Kidney epithelial cell (primary cell): ENCODE measurements around the gene RHBDD2. TPM values are rescaled to one million over a fixed set of nuclear protein-coding genes. Genes with fewer than 3 reads are reported as not detected.
A peak's percentile ranks its signal among the peaks of the same experiment; 100 is the strongest.

ENCODE experiments used
- DNase-seq: peaks from one replicate; pipeline ENCODE4 v3.0.0-alpha.2; 2010; ENCODE audit warnings: low read depth
- H3K27me3 ChIP-seq: 2 replicates; pipeline ENCODE4 v1.6.0; 2011; ENCODE audit warnings: low read length; ENCODE audit not compliant: control insufficient read depth, insufficient read depth
- H3K36me3 ChIP-seq: 2 replicates; pipeline ENCODE4 v1.5.1; 2011; ENCODE audit warnings: low read length; ENCODE audit not compliant: control insufficient read depth, insufficient read depth
- H3K4me3 ChIP-seq: 2 replicates; pipeline ENCODE4 v1.5.1; 2011; ENCODE audit warnings: low read depth, mild to moderate bottlenecking, control low read depth, low read length
- total RNA-seq: library from RNA; depleted of rRNA; stranded (reverse); fragments of >200 nt; gene quantifications from 2 replicates; pipeline ENCODE4 v1.2.3, GENCODE V29; 2015
- TF ChIP-seq, protein P1 (sequence below): IDR thresholded peaks from 2 replicates; pipeline ENCODE4 v1.5.1; 2011; ENCODE audit warnings: mild to moderate bottlenecking, moderate library complexity, low read length, control low read depth, inconsistent platforms; ENCODE audit not compliant: insufficient read depth, poor library complexity, severe bottlenecking

The RHBDD2 gene
- total RNA-seq, 1 donor from 2014 or later: 60.0 TPM

- H3K27me3 ChIP-seq: no peaks in the 10 kb centered on the region
- H3K4me3 ChIP-seq: no peak overlapping the region
- TF ChIP-seq, protein P1, sequence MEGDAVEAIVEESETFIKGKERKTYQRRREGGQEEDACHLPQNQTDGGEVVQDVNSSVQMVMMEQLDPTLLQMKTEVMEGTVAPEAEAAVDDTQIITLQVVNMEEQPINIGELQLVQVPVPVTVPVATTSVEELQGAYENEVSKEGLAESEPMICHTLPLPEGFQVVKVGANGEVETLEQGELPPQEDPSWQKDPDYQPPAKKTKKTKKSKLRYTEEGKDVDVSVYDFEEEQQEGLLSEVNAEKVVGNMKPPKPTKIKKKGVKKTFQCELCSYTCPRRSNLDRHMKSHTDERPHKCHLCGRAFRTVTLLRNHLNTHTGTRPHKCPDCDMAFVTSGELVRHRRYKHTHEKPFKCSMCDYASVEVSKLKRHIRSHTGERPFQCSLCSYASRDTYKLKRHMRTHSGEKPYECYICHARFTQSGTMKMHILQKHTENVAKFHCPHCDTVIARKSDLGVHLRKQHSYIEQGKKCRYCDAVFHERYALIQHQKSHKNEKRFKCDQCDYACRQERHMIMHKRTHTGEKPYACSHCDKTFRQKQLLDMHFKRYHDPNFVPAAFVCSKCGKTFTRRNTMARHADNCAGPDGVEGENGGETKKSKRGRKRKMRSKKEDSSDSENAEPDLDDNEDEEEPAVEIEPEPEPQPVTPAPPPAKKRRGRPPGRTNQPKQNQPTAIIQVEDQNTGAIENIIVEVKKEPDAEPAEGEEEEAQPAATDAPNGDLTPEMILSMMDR: no peak
- no peaks in the 10 kb centered on the region for H3K36me3 ChIP-seq
- DNase-seq: no peak
Measured at GRCh38 chr7:75931680-75932079, 52.8 kb downstream of the RHBDD2 start.

- no peaks in the 10 kb centered on the region for H3K36me3 ChIP-seq
- DNase-seq: peak; percentile 85
- TF ChIP-seq, protein P1: no peak
- no peak overlapping the region for H3K4me3 ChIP-seq
- H3K27me3 ChIP-seq: no peaks in the 10 kb centered on the region
Measured at GRCh38 chr7:75937958-75938786, 59.3 kb downstream of the RHBDD2 start.

Other genes starting within 250 kb of the RHBDD2 start
- 10.6 and 12.4 TPM in 2 replicates for gene HIP1, start 140.1 kb upstream of the RHBDD2 start, total RNA-seq
- gene CCL26, start 106.8 kb upstream of the RHBDD2 start, total RNA-seq: not detected in 2 replicates
- gene CCL24, start 65.2 kb upstream of the RHBDD2 start, total RNA-seq: not detected in 2 replicates
- gene POR, start 36.1 kb downstream of the RHBDD2 start, total RNA-seq: 74.0 and 88.0 TPM in 2 replicates
- gene TMEM120A, start 115.6 kb downstream of the RHBDD2 start, total RNA-seq: 17.4 and 24.2 TPM in 2 replicates
- 58.1 and 71.7 TPM in 2 replicates for gene STYXL1, start 169.0 kb downstream of the RHBDD2 start, total RNA-seq
- 109 and 112 TPM in 2 replicates for gene MDH2, start 169.1 kb downstream of the RHBDD2 start, total RNA-seq